ENCODE measurements around the gene COLEC12.

DNA sequence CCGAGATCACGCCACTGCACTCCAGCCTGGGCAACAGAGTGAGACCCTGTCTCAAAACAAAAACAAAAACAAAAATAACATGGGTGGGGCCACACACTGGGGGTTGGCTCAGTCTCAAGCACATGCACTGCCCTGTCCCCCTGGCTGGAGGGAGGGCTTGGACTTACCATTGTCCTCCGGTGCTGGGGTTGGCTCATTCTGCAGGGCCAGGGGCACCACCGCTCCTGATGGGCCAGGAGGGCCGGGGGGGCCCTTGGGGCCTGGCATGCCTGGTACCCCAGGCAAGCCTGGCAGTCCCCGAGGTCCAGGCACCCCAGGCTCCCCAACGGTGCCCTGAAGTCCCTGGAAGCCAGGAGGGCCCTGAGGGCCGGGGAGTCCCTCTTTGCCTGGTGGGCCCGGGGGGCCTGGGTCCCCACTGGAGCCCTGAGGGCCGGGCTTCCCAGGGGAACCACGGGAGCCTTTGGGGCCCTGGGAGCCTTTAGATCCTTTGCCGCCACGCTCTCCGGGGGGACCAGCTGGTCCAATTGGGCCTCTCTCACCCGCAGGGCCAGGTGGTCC, 165.8 kb downstream of the COLEC12 start:
- TF ChIP-seq CTCF (IDR thresholded peaks at IDR 0.05) (no peak), POLR2AphosphoS5 (IDR thresholded peaks at IDR 0.05) (no peak), POLR2A (IDR thresholded peaks at IDR 0.05) (no peak)
